MM.1S (cell line): ENCODE measurements around the gene RFC3.

Experiments
- DNase-seq: peaks from one replicate; pipeline ENCODE4 v3.0.0-alpha.2; 2015
- H2AFZ ChIP-seq: fragments of 300-600 bp; sonication (generic); 2 replicates; pipeline ENCODE4 v1.6.0; 2016; ENCODE audit warnings: antibody characterized with exemption, low read length
- H3F3A ChIP-seq: fragments of 300-600 bp; sonication (generic); 2 replicates; pipeline ENCODE4 v1.6.1; 2016; ENCODE audit warnings: mild to moderate bottlenecking, antibody characterized with exemption, low read length, moderate library complexity, mixed read lengths; ENCODE audit not compliant: insufficient read depth
- H3K27ac ChIP-seq: fragments of 300-600 bp; sonication (generic); 2 replicates; pipeline ENCODE4 v1.5.1; 2016; ENCODE audit warnings: mild to moderate bottlenecking, low read length
- H3K27me3 ChIP-seq: fragments of 300-600 bp; sonication (generic); replicated peaks from 2 replicates; pipeline ENCODE4 v1.6.0; 2016; ENCODE audit warnings: low read length; ENCODE audit not compliant: insufficient read depth
- H3K36me3 ChIP-seq: fragments of 300-600 bp; sonication (generic); replicated peaks from 2 replicates; pipeline ENCODE4 v1.6.1; 2016; ENCODE audit warnings: mild to moderate bottlenecking, low read length, mixed read lengths; ENCODE audit not compliant: insufficient read depth
- H3K4me1 ChIP-seq: fragments of 300-600 bp; sonication (generic); 2 replicates; pipeline ENCODE4 v1.6.1; 2016; ENCODE audit warnings: low read length, mixed read lengths
- H3K4me2 ChIP-seq: fragments of 300-600 bp; sonication (generic); 2 replicates; pipeline ENCODE4 v1.6.0; 2016; ENCODE audit warnings: low read depth, low read length
- H3K4me3 ChIP-seq: fragments of 300-600 bp; sonication (generic); 2 replicates; pipeline ENCODE4 v1.5.1; 2016; ENCODE audit warnings: low read length, mixed read lengths
- H3K79me2 ChIP-seq: fragments of 300-600 bp; sonication (generic); 2 replicates; pipeline ENCODE4 v1.6.1; 2016; ENCODE audit warnings: mixed run types, low read length, mixed read lengths
- H3K9ac ChIP-seq: fragments of 300-600 bp; sonication (generic); 2 replicates; pipeline ENCODE4 v1.6.1; 2016; ENCODE audit warnings: low read length, mixed read lengths
- H3K9me2 ChIP-seq: fragments of 300-600 bp; sonication (generic); replicated peaks from 2 replicates; pipeline ENCODE4 v1.6.1; 2016; ENCODE audit warnings: mild to moderate bottlenecking, low read length, mixed read lengths; ENCODE audit not compliant: insufficient read depth
- H3K9me3 ChIP-seq: fragments of 300-600 bp; sonication (generic); replicated peaks from 2 replicates; pipeline ENCODE4 v1.6.1; 2016; ENCODE audit warnings: mild to moderate bottlenecking, low read length, mixed read lengths; ENCODE audit not compliant: insufficient read depth
- H4K20me1 ChIP-seq: fragments of 300-600 bp; sonication (generic); 2 replicates; pipeline ENCODE4 v1.6.1; 2016; ENCODE audit warnings: mild to moderate bottlenecking, low read length, moderate library complexity, mixed read lengths; ENCODE audit not compliant: insufficient read depth
- EZH2 ChIP-seq: fragments of 300-600 bp; sonication (generic); optimal IDR thresholded peaks from 2 replicates; pipeline ENCODE3; 2017; ENCODE audit warnings: low read depth, mild to moderate bottlenecking, antibody characterized with exemption, low read length, mixed read lengths
- EZH2phosphoT487 ChIP-seq: fragments of 300-600 bp; sonication (generic); IDR thresholded peaks from 2 replicates; pipeline ENCODE4 v1.6.1; 2018; ENCODE audit warnings: antibody characterized with exemption, low read length
- TF ChIP-seq, protein P1 (sequence below): fragments of 300-600 bp; sonication (generic); IDR thresholded peaks from 2 replicates; pipeline ENCODE4 v1.5.1; 2016; ENCODE audit warnings: antibody characterized with exemption, low read length, mixed read lengths

Gene RFC3

DNA sequence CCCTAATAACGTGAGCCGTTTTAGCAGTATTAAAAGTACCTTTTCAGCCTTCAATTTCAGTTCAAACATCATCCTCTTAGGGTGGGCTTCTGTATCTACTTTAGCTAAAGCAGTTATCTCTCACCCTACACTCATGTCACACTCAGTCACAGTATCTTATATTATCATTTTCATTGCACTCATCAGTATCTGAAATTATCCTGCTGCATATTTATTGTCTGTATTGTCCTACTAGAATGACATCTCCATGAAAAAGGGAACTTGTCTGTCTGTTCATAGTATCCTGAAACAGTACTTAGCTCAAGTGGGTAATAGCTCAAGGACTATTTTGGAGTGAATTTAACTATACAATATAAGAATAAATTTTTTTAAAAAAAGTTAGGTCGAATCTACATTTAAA lies 19.9 kb upstream of the RFC3 start:
- Histone ChIP-seq H4K20me1 (no peaks in the 10 kb centered on the region), H3K4me3 (no peak overlapping the region), H3K4me1 (0 out of 2 replicates have a peak, but pooled peaks cover 5% of the 10 kb centered on the region), H3K9me3 (no peaks in the 10 kb centered on the region), H3K27me3 (peaks cover 60% of the 10 kb centered on the region), H3K9me2 (no peaks in the 10 kb centered on the region), H3F3A (no peaks in the 10 kb centered on the region), H3K36me3 (no peaks in the 10 kb centered on the region), H3K27ac (no peak overlapping the region), H2AFZ (no peak overlapping the region), H3K9ac (no peak overlapping the region), H3K4me2 (no peak overlapping the region), H3K79me2 (no peaks in the 10 kb centered on the region)
- no peak for TF ChIP-seq EZH2phosphoT487
- TF ChIP-seq EZH2, result no peak
- TF ChIP-seq, protein P1, sequence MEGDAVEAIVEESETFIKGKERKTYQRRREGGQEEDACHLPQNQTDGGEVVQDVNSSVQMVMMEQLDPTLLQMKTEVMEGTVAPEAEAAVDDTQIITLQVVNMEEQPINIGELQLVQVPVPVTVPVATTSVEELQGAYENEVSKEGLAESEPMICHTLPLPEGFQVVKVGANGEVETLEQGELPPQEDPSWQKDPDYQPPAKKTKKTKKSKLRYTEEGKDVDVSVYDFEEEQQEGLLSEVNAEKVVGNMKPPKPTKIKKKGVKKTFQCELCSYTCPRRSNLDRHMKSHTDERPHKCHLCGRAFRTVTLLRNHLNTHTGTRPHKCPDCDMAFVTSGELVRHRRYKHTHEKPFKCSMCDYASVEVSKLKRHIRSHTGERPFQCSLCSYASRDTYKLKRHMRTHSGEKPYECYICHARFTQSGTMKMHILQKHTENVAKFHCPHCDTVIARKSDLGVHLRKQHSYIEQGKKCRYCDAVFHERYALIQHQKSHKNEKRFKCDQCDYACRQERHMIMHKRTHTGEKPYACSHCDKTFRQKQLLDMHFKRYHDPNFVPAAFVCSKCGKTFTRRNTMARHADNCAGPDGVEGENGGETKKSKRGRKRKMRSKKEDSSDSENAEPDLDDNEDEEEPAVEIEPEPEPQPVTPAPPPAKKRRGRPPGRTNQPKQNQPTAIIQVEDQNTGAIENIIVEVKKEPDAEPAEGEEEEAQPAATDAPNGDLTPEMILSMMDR, result no peak
- DNase-seq, result no peak

DNA sequence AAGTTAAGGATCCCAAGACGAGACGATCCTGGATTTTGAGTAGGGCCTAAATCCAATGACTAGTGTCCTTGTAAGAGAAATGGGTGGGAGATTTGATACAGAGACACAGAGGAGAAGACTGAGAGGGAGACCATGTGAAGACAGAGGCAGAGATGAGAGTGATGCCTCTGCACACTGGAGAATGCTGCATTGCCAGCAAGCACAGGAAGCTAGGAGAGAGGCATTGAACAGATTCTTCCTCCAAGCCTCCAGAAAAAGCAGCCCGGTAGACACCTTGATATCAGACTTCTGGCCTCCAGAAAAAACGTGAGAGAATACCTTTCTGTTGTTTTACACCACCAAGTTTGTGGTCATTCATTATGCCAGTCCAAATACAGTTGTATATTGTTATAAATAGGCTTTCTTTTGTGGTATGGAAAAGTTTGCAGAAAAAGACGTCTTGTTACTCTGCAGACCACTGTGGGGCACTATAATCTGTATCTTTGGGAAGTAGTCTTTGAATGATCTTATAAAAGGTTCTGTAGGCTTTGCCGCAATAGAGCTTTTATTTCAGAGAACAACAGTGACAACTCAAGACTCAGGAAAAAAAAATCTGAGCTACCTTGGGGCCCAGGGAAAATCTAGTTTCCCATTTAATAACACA lies 17.9 kb upstream of the RFC3 start:
- H4K20me1 ChIP-seq, result no peaks in the 10 kb centered on the region

DNA sequence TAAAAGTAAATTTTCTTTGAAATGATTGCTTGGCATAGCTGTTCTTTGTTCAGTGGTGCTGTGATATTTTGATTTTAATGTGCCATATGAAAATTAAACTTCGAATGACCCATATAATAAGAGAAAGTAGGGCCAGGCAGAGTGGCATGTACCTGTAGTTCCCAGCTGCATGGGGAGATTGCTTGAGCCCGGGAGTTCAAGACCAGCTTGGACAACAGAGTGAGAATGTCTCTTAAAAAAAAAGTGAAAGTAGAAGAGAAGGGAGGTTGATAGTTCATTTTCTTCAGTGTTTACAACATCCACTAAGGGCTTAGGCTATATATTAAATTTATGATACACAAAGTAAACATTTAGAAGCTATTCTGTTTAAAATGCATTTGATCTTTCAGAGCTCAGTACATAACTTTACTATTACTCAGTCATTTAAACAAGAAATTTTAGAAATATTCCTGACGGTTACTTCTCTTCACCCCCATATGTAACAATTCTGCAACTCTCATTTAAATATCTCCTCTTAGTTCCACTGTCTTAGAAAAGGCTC lies 17.2 kb upstream of the RFC3 start:
- no peaks in the 10 kb centered on the region for H3F3A ChIP-seq
- H2AFZ ChIP-seq, result no peak overlapping the region

More for the DNA sequence above, 17.9 kb upstream of the RFC3 start:
- Histone ChIP-seq H3K9me3 (no peaks in the 10 kb centered on the region), H3K4me1 (0 out of 2 replicates have a peak, but pooled peaks cover 5% of the 10 kb centered on the region), H3K9ac (no peak overlapping the region), H3K4me3 (no peak overlapping the region), H3F3A (no peaks in the 10 kb centered on the region), H3K27ac (no peak overlapping the region), H3K9me2 (no peaks in the 10 kb centered on the region), H3K27me3 (peaks cover 52% of the 10 kb centered on the region), H3K36me3 (no peaks in the 10 kb centered on the region), H3K79me2 (no peaks in the 10 kb centered on the region), H2AFZ (no peak overlapping the region), H3K4me2 (no peak overlapping the region)
- TF ChIP-seq EZH2phosphoT487 (no peak), EZH2 (no peak)
- TF ChIP-seq, protein P1, result no peak; the same call in 1 of the 2 replicates
- no peak for DNase-seq

More for the DNA sequence above, 17.2 kb upstream of the RFC3 start:
- Histone ChIP-seq H3K4me1 (0 out of 2 replicates have a peak, but pooled peaks cover 5% of the 10 kb centered on the region), H3K4me3 (no peak overlapping the region), H3K27ac (no peak overlapping the region), H3K9me3 (no peaks in the 10 kb centered on the region), H3K4me2 (no peak overlapping the region), H3K79me2 (no peaks in the 10 kb centered on the region), H3K9ac (no peak overlapping the region), H4K20me1 (no peaks in the 10 kb centered on the region), H3K9me2 (no peaks in the 10 kb centered on the region), H3K27me3 (peaks cover 45% of the 10 kb centered on the region), H3K36me3 (no peaks in the 10 kb centered on the region)
- TF ChIP-seq EZH2phosphoT487 (no peak), EZH2 (no peak)
- TF ChIP-seq, protein P1, result no peak
- no peak for DNase-seq
